ENCODE measurements around the gene SLC45A1. TPM values are rescaled to one million over a fixed set of nuclear protein-coding genes. Genes with fewer than 3 reads are reported as not detected.

The SLC45A1 gene
- total and polyA plus RNA-seq, 12 donors = 0.53 to 4.1 (median 1.6) TPM

DNA sequence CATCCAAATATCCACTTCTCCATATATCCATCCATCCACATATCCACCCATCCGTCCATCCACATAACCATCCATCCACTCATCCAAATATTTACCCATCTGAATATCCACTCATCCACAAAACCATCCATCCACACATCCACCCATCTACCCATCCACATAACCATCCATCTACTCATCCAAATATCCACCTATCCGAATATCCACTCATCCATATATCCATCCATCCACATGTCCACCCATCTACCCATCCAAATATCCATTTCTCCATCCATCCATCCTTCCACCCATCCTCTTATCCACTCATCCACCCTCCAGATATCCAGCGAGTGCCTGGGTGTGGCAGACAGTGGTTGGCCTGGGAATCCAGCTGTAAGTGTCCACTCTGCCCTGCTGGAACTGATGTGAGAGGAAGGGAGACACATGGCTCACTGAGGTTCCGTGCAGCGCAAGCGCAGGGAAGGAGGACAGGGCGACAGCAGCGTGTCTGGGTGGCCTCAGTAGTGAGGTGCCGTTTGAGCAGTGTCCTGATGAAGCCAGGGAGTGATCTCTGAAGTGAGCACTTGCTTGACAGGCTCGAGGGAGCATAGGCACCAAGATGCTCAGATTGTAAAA is 27.1 kb downstream of the SLC45A1 start:
- TF ChIP-seq CTCF (IDR thresholded peaks at IDR 0.05) = no peak
- Histone ChIP-seq H3K27ac (no peak overlapping the region), H3K4me3 (no peak overlapping the region), H3K4me1 (peaks cover 3 to 35% (median 16%) of the 10 kb centered on the region in 9 donors), H3K9me3 (no peaks in the 10 kb centered on the region), H3K36me3 (peaks cover 0 to 2% (median 0%) of the 10 kb centered on the region in 9 donors), H3K27me3 (no peaks in the 10 kb centered on the region)
- intact Hi-C loops (cut with DNase I) = loop anchor here in 6 of 10 donors (5.0 to 10.0 kb wide), 3 partner anchors 330 to 370 kb away; no protein-coding TSS in a partner anchor
- 94 to 98% methylated on average over 10 of the region's 10 CpGs for WGBS, 2 donors
- ATAC-seq (no peak), DNase-seq (no peak)

DNA sequence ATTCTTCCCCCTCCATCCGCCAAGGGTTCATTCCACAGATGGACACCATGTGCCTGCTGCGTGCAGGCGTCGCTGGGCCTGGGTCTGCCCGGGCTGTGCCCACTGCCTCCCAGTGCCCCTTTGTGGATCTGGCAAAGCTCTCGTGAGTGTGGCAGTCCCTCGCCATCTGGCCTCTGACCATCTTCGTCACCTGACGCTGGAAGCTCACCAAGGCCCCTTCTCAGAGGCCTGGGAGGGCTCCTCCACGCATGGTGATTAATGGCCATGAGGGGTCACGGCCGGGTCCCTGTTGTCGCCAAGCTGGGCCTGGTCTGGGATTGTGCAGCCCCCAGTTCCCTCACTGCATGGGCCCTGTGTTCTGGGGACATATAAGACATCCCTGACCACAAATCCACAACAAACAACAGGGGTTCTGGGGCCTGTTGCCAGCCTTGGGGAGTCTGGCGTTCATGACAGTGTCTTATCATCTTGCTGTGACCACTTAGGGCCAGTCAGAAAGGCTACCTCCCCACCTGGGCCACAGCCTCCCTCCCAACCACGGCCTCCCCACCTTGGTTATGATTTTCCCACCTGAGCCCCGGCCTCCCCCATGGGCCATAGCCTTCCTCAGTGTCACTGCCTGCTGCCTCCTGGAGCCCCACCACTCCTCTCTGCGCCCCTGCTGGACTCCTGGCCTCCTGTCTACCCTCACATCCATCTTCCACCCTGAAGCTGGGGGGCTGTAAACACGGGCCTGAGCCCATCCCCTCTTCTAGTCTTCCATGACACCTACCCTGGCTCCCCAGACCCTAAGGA is 27.9 kb downstream of the SLC45A1 start:
- H3K4me1 ChIP-seq = peaks cover 3 to 38% (median 18%) of the 10 kb centered on the region in 9 donors
- TF ChIP-seq CTCF (IDR thresholded peaks at IDR 0.05) = no peak

GRCh38 chr1:8347635-8348034 is 29.7 kb downstream of the SLC45A1 start:
- Histone ChIP-seq H3K27me3 (no peaks in the 10 kb centered on the region), H3K4me1 (peaks cover 5 to 56% (median 33%) of the 10 kb centered on the region in 9 donors), H3K9me3 (no peaks in the 10 kb centered on the region), H3K36me3 (peaks cover 0 to 6% (median 0%) of the 10 kb centered on the region in 9 donors), H3K27ac (no peak overlapping the region), H3K4me3 (no peak overlapping the region)
- no peak for TF ChIP-seq CTCF (IDR thresholded peaks at IDR 0.05)
- 66 to 75% methylated on average over 15 of the region's 15 CpGs for WGBS, 2 donors
- ATAC-seq (no peak), DNase-seq (peak in 1 of 2 donors; percentile 32)
- intact Hi-C loops (cut with DNase I) = loop anchor here in 6 of 10 donors (1.0 to 10.0 kb wide), 6 partner anchors 25 to 373 kb away; partner anchors contain the start of gene ERRFI1 (in 1 of the 6)

More for the DNA sequence above, 27.9 kb downstream of the SLC45A1 start:
- no peaks in the 10 kb centered on the region for H3K36me3 ChIP-seq
- DNase-seq (no peak), ATAC-seq (no peak)
- no peaks in the 10 kb centered on the region for H3K27me3 ChIP-seq
- WGBS, 2 donors = 90 to 92% methylated on average over 18 of the region's 18 CpGs
- intact Hi-C loops (cut with DNase I) = loop anchor here in 6 of 10 donors (5.0 to 10.0 kb wide), 3 partner anchors 331 to 371 kb away; no protein-coding TSS in a partner anchor
- no peaks in the 10 kb centered on the region for H3K9me3 ChIP-seq
- H3K27ac ChIP-seq = no peak overlapping the region
- H3K4me3 ChIP-seq = no peak overlapping the region

DNA sequence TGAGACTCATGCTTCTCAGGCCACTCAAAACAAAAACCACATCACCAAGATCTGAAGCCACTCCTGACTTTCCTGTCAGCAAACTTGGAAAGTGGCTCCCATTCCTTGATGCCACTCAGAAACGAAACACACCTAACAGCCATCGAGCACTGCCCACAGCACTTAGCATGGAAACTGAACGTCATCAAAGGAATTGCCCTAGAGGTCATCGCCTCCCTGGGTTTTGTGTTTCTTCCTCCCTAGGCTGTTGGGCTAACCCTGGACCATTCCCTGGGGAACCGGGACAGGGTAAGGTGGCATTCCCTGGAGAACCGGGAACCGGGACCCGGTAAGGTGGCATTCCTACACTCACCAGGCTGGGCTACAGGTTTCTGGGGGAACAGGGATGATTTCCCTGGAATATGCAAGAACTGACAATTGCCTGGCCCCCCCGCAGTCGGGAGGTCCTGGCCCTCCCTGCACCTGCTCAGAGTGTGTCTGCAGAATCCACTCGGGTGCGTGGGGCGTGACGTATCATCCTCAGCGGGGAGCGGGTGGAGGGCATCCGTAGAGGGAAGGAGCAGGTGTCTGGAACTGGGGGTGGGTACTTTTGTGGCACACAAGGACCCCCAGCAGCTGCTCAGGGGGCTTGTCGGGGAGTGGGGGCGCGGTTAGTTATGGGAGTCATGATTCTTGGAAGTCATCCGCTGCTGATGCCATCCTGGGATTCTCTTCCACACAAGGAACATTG is 30.3 kb downstream of the SLC45A1 start:
- Histone ChIP-seq H3K4me1 (peaks cover 5 to 58% (median 37%) of the 10 kb centered on the region in 9 donors), H3K27me3 (no peaks in the 10 kb centered on the region), H3K4me3 (no peak overlapping the region), H3K36me3 (peaks cover 0 to 12% (median 0%) of the 10 kb centered on the region in 9 donors), H3K9me3 (no peaks in the 10 kb centered on the region), H3K27ac (no peak overlapping the region)
- no peak for ATAC-seq
- TF ChIP-seq CTCF (IDR thresholded peaks at IDR 0.05) = no peak
- no peak for DNase-seq
- intact Hi-C loops (cut with DNase I) = loop anchor here in 6 of 10 donors (1.0 to 10.0 kb wide), 6 partner anchors 26 to 373 kb away; partner anchors contain the start of gene ERRFI1 (in 1 of the 6)
- WGBS, 2 donors = 77 to 87% methylated on average over 21 of the region's 21 CpGs
